WTC11 (cell line): ENCODE measurements around the gene SMC3. TPM values are rescaled to one million over a fixed set of nuclear protein-coding genes. Genes with fewer than 3 reads are reported as not detected.

ENCODE experiments used
- CREM ChIP-seq: sonication (generic); formaldehyde crosslinking; IDR thresholded peaks from 2 replicates; pipeline ENCODE4 v1.8.1; 2022; ENCODE audit warnings: mild to moderate bottlenecking, missing genetic modification reagents, moderate library complexity
- EMX1 ChIP-seq: fragments of 250-450 bp; sonication (Bioruptor Pico); IDR thresholded peaks from 2 replicates; pipeline ENCODE4 v1.8.0; 2021; ENCODE audit warnings: mild to moderate bottlenecking
- FOXK1 ChIP-seq: sonication (generic); formaldehyde crosslinking; IDR thresholded peaks from 2 replicates; pipeline ENCODE4 v1.8.0; 2022; ENCODE audit warnings: mild to moderate bottlenecking, moderate library complexity, missing genetic modification reagents
- HMGA2 ChIP-seq: fragments of 250-450 bp; sonication (Bioruptor Pico); IDR thresholded peaks from 2 replicates; pipeline ENCODE4 v1.4.0; 2021; ENCODE audit warnings: mild to moderate bottlenecking, moderate library complexity
- IRF2 ChIP-seq: sonication (generic); formaldehyde crosslinking; IDR thresholded peaks from 2 replicates; pipeline ENCODE4 v1.8.0; 2022; ENCODE audit warnings: low read depth, missing genetic modification reagents, borderline replicate concordance
- JAZF1 ChIP-seq: fragments of 250-450 bp; sonication (Bioruptor Pico); IDR thresholded peaks from 2 replicates; pipeline ENCODE4 v1.9.0; 2021; ENCODE audit warnings: moderate library complexity, mild to moderate bottlenecking, inconsistent platforms
- JUN ChIP-seq: sonication (generic); formaldehyde crosslinking; IDR thresholded peaks from 2 replicates; pipeline ENCODE4 v1.8.0; 2023; ENCODE audit warnings: mild to moderate bottlenecking, missing genetic modification reagents
- MXD4 ChIP-seq: fragments of 250-450 bp; sonication (Bioruptor Pico); IDR thresholded peaks from 2 replicates; pipeline ENCODE4 v1.8.0; 2021; ENCODE audit warnings: mild to moderate bottlenecking, moderate library complexity, borderline replicate concordance
- NFATC4 ChIP-seq: fragments of 250-450 bp; sonication (Bioruptor Pico); IDR thresholded peaks from 2 replicates; pipeline ENCODE4 v1.9.0; 2021; ENCODE audit warnings: mild to moderate bottlenecking
- NFE2L1 ChIP-seq: sonication (generic); formaldehyde crosslinking; IDR thresholded peaks from 2 replicates; pipeline ENCODE4 v1.8.1; 2023; ENCODE audit warnings: missing genetic modification reagents
- NFYB ChIP-seq: sonication (generic); formaldehyde crosslinking; conservative IDR thresholded peaks from 2 replicates; pipeline ENCODE4 v1.8.0; 2022; ENCODE audit warnings: low read depth, missing genetic modification reagents
- NR1H2 ChIP-seq: sonication (generic); formaldehyde crosslinking; IDR thresholded peaks from 2 replicates; pipeline ENCODE4 v1.9.0; 2021; ENCODE audit warnings: mild to moderate bottlenecking, moderate library complexity, missing genetic modification reagents
- RELA ChIP-seq: sonication (generic); formaldehyde crosslinking; IDR thresholded peaks from 2 replicates; pipeline ENCODE4 v1.8.1; 2022; ENCODE audit warnings: missing genetic modification reagents, mild to moderate bottlenecking, borderline replicate concordance
- RORB ChIP-seq: fragments of 250-450 bp; sonication (Bioruptor Pico); IDR thresholded peaks from 2 replicates; pipeline ENCODE4 v1.9.0; 2021; ENCODE audit warnings: mild to moderate bottlenecking
- SP1 ChIP-seq: sonication (generic); formaldehyde crosslinking; conservative IDR thresholded peaks from 2 replicates; pipeline ENCODE4 v1.8.1; 2022; ENCODE audit warnings: missing genetic modification reagents
- TEAD1 ChIP-seq: sonication (generic); formaldehyde crosslinking; IDR thresholded peaks from 2 replicates; pipeline ENCODE4 v1.8.0; 2022; ENCODE audit warnings: mild to moderate bottlenecking, missing genetic modification reagents
- ZBTB21 ChIP-seq: sonication (generic); formaldehyde crosslinking; IDR thresholded peaks from 2 replicates; pipeline ENCODE4 v1.8.1; 2023; ENCODE audit warnings: mild to moderate bottlenecking, missing genetic modification reagents, borderline replicate concordance
- ZNF121 ChIP-seq: sonication (generic); formaldehyde crosslinking; IDR thresholded peaks from 2 replicates; pipeline ENCODE4 v1.8.0; 2023; ENCODE audit warnings: missing genetic modification reagents
- ZNF138 ChIP-seq: sonication (generic); formaldehyde crosslinking; conservative IDR thresholded peaks from 2 replicates; pipeline ENCODE4 v1.8.1; 2022; ENCODE audit warnings: mild to moderate bottlenecking, moderate library complexity, missing genetic modification reagents
- ZNF423 ChIP-seq: fragments of 250-450 bp; sonication (Bioruptor Pico); IDR thresholded peaks from 2 replicates; pipeline ENCODE4 v2.1.2; 2022; ENCODE audit warnings: mild to moderate bottlenecking, moderate library complexity
- total RNA-seq: library from RNA; stranded (reverse); gene quantifications from 3 replicates; pipeline ENCODE4 v1.2.3, GENCODE V29; 2021
- TF ChIP-seq, protein P1 (sequence below): sonication (generic); formaldehyde crosslinking; IDR thresholded peaks from 2 replicates; pipeline ENCODE4 v1.8.1; 2022; ENCODE audit warnings: missing genetic modification reagents, borderline replicate concordance
- TF ChIP-seq, protein P2 (sequence below): sonication (generic); formaldehyde crosslinking; IDR thresholded peaks from 2 replicates; pipeline ENCODE4 v1.8.0; 2023; ENCODE audit warnings: missing genetic modification reagents
- TF ChIP-seq, protein P3 (sequence below): fragments of 250-450 bp; sonication (Bioruptor Pico); IDR thresholded peaks from 2 replicates; pipeline ENCODE4 v1.9.0; 2021; ENCODE audit warnings: mild to moderate bottlenecking, borderline replicate concordance
- TF ChIP-seq, protein P4 (sequence below): sonication (generic); formaldehyde crosslinking; IDR thresholded peaks from 2 replicates; pipeline ENCODE4 v1.8.1; 2022; ENCODE audit warnings: low read depth, mild to moderate bottlenecking, moderate library complexity, missing genetic modification reagents, borderline replicate concordance
- TF ChIP-seq, protein P5 (sequence below): sonication (generic); formaldehyde crosslinking; IDR thresholded peaks from 2 replicates; pipeline ENCODE4 v1.8.1; 2023; ENCODE audit warnings: mild to moderate bottlenecking, moderate library complexity, missing genetic modification reagents
- TF ChIP-seq, protein P6 (sequence below): fragments of 250-450 bp; sonication (Bioruptor Pico); conservative IDR thresholded peaks from 2 replicates; pipeline ENCODE4 v1.9.0; 2021; ENCODE audit warnings: mild to moderate bottlenecking
- TF ChIP-seq, protein P7 (sequence below): fragments of 250-450 bp; sonication (Bioruptor Pico); IDR thresholded peaks from 2 replicates; pipeline ENCODE4 v1.9.0; 2021; ENCODE audit warnings: moderate library complexity, mild to moderate bottlenecking, inconsistent platforms, borderline replicate concordance

SMC3 gene
- total RNA-seq, 1 experiment from 2014 or later = 71.0 TPM

DNA sequence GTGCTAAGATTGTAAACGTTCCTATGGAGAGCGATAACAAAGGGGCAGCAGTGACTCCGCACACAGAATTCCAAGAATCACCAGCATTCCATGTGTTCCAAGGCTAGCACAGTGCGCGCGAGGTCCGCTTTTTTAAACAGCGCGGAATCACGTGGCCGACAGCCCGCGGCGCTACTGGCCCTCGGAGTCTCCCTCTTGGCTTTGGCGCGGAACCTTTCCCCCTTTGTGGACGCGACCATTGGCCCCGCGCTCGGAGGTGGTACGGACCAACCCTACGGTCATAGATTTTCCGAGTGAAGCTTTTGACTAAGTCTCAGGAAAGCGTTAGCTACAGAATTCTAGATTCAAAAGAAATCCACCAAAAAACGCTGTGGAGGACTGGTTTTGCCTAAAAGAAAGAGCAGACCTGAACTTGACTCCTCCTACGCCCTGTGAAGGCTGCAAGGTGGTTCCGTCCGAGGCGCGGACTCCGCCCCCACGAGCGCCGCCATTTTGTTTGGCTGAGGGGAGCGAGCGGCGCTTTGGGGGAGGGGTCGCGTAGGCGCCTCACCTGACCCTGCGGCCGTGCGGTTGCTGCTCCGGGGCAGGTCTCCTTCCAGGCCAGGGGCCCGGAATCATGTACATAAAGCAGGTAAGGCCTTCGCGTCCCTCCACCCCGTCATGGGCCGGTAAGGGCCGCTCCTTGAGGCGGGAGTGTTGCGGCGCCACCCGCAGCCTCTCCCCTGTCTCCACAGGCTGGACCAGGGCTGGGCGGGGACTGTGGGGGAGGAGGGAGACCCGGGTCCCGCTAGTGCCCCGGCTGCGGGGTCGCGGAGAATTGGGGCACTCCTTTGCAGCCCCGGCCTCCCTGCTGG is at the start of gene SMC3 (continued):
- TF ChIP-seq, protein P1, sequence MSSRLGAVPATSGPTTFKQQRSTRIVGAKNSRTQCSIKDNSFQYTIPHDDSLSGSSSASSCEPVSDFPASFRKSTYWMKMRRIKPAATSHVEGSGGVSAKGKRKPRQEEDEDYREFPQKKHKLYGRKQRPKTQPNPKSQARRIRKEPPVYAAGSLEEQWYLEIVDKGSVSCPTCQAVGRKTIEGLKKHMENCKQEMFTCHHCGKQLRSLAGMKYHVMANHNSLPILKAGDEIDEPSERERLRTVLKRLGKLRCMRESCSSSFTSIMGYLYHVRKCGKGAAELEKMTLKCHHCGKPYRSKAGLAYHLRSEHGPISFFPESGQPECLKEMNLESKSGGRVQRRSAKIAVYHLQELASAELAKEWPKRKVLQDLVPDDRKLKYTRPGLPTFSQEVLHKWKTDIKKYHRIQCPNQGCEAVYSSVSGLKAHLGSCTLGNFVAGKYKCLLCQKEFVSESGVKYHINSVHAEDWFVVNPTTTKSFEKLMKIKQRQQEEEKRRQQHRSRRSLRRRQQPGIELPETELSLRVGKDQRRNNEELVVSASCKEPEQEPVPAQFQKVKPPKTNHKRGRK (CRISPR knock-in tag) = no peak
- TF ChIP-seq RORB (CRISPR knock-in tag) (no peak), NFYB (CRISPR knock-in tag) (peak; percentile 38; the same call in 1 of the 2 replicates), NFE2L1 (CRISPR knock-in tag) (peak; percentile 92), EMX1 (no peak), SP1 (CRISPR knock-in tag) (peak; percentile 62), FOXK1 (CRISPR knock-in tag) (peak; percentile 74), ZBTB21 (CRISPR knock-in tag) (0 out of 2 replicates have a peak, but pooled peaks have one; percentile 83), CREM (CRISPR knock-in tag) (0 out of 2 replicates have a peak, but pooled peaks have one; percentile 58), ZNF121 (CRISPR knock-in tag) (no peak), NR1H2 (CRISPR knock-in tag) (no peak), MXD4 (CRISPR knock-in tag) (no peak), ZNF138 (0 out of 2 replicates have a peak, but pooled peaks have one; percentile 19), JUN (CRISPR knock-in tag) (peak; percentile 34; the same call in 1 of the 2 replicates), JAZF1 (no peak), RELA (CRISPR knock-in tag) (no peak; the same call in 1 of the 2 replicates), TEAD1 (CRISPR knock-in tag) (peak; percentile 84; the same call in 1 of the 2 replicates), HMGA2 (CRISPR knock-in tag) (no peak), ZNF423 (CRISPR knock-in tag) (no peak), NFATC4 (CRISPR knock-in tag) (no peak), IRF2 (CRISPR knock-in tag) (no peak)
- TF ChIP-seq, protein P2, sequence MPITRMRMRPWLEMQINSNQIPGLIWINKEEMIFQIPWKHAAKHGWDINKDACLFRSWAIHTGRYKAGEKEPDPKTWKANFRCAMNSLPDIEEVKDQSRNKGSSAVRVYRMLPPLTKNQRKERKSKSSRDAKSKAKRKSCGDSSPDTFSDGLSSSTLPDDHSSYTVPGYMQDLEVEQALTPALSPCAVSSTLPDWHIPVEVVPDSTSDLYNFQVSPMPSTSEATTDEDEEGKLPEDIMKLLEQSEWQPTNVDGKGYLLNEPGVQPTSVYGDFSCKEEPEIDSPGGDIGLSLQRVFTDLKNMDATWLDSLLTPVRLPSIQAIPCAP = 0 out of 2 replicates have a peak, but pooled peaks have one; percentile 18
- TF ChIP-seq, protein P3, sequence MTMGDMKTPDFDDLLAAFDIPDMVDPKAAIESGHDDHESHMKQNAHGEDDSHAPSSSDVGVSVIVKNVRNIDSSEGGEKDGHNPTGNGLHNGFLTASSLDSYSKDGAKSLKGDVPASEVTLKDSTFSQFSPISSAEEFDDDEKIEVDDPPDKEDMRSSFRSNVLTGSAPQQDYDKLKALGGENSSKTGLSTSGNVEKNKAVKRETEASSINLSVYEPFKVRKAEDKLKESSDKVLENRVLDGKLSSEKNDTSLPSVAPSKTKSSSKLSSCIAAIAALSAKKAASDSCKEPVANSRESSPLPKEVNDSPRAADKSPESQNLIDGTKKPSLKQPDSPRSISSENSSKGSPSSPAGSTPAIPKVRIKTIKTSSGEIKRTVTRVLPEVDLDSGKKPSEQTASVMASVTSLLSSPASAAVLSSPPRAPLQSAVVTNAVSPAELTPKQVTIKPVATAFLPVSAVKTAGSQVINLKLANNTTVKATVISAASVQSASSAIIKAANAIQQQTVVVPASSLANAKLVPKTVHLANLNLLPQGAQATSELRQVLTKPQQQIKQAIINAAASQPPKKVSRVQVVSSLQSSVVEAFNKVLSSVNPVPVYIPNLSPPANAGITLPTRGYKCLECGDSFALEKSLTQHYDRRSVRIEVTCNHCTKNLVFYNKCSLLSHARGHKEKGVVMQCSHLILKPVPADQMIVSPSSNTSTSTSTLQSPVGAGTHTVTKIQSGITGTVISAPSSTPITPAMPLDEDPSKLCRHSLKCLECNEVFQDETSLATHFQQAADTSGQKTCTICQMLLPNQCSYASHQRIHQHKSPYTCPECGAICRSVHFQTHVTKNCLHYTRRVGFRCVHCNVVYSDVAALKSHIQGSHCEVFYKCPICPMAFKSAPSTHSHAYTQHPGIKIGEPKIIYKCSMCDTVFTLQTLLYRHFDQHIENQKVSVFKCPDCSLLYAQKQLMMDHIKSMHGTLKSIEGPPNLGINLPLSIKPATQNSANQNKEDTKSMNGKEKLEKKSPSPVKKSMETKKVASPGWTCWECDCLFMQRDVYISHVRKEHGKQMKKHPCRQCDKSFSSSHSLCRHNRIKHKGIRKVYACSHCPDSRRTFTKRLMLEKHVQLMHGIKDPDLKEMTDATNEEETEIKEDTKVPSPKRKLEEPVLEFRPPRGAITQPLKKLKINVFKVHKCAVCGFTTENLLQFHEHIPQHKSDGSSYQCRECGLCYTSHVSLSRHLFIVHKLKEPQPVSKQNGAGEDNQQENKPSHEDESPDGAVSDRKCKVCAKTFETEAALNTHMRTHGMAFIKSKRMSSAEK = no peak
- TF ChIP-seq, protein P4, sequence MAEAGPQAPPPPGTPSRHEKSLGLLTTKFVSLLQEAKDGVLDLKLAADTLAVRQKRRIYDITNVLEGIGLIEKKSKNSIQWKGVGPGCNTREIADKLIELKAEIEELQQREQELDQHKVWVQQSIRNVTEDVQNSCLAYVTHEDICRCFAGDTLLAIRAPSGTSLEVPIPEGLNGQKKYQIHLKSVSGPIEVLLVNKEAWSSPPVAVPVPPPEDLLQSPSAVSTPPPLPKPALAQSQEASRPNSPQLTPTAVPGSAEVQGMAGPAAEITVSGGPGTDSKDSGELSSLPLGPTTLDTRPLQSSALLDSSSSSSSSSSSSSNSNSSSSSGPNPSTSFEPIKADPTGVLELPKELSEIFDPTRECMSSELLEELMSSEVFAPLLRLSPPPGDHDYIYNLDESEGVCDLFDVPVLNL (CRISPR knock-in tag) = peak; percentile 85; the same call in 1 of the 2 replicates
- TF ChIP-seq, protein P5, sequence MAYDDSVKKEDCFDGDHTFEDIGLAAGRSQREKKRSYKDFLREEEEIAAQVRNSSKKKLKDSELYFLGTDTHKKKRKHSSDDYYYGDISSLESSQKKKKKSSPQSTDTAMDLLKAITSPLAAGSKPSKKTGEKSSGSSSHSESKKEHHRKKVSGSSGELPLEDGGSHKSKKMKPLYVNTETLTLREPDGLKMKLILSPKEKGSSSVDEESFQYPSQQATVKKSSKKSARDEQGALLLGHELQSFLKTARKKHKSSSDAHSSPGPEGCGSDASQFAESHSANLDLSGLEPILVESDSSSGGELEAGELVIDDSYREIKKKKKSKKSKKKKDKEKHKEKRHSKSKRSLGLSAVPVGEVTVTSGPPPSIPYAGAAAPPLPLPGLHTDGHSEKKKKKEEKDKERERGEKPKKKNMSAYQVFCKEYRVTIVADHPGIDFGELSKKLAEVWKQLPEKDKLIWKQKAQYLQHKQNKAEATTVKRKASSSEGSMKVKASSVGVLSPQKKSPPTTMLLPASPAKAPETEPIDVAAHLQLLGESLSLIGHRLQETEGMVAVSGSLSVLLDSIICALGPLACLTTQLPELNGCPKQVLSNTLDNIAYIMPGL (CRISPR knock-in tag) = no peak; the same call in none of the 2 replicates
- TF ChIP-seq, protein P6, sequence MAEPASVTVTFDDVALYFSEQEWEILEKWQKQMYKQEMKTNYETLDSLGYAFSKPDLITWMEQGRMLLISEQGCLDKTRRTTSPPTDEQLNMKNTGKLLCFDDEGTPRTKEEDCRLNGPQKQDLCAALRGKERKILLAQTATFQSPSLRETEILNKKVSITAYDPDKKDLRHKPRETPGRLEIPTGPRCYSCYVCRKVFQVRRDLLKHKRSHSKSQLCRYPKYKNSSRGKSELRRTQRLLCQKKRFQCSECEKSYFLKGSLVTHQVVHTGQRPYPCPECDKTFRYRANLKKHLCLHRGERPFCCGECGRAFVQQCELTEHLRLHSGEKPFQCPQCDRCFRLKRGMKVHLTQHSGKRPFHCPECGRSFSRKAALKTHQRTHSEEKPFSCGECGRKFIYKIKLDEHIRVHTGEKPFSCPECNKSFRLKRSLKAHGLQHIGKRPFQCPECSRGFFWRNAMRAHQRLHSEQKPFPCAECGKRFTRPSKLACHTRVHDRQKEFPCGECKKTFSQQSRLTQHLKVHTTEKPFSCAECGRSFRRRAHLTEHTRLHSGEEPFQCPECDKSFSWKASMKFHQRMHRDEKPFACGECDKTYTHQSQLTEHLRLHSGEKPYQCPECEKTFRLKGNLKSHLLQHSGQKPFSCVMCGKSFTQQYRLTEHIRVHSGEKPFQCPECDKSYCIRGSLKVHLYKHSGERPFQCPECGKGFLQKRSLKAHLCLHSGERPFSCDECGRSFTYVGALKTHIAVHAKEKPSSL (CRISPR knock-in tag) = no peak
- TF ChIP-seq, protein P7, sequence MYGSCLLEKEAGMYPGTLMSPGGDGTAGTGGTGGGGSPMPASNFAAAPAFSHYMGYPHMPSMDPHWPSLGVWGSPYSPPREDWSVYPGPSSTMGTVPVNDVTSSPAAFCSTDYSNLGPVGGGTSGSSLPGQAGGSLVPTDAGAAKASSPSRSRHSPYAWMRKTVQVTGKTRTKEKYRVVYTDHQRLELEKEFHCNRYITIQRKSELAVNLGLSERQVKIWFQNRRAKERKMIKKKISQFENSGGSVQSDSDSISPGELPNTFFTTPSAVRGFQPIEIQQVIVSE = no peak
